Skin of body (tissue), 3 donors: ENCODE data around the gene RPL10. TPM values are rescaled to one million over a fixed set of nuclear protein-coding genes. Genes with fewer than 3 reads are reported as not detected.

Experiments used
- DNase-seq: peaks from one replicate; lab custom pipeline; 2025; lab: John Stamatoyannopoulos, UW
- small RNA-seq: library from RNA; depleted of rRNA; stranded (forward); fragments of <200 nt; gene quantifications from one replicate; pipeline ENCODE3, GENCODE V24; 2014; ENCODE audit warnings: low replicate concordance
- total RNA-seq: library from RNA; depleted of rRNA; stranded (reverse); fragments of >200 nt; gene quantifications from one replicate; pipeline ENCODE4 v1.2.3, GENCODE V29; 2014

Gene RPL10
- total RNA-seq, 1 donor from 2014 or later: 3,686 TPM

DNA sequence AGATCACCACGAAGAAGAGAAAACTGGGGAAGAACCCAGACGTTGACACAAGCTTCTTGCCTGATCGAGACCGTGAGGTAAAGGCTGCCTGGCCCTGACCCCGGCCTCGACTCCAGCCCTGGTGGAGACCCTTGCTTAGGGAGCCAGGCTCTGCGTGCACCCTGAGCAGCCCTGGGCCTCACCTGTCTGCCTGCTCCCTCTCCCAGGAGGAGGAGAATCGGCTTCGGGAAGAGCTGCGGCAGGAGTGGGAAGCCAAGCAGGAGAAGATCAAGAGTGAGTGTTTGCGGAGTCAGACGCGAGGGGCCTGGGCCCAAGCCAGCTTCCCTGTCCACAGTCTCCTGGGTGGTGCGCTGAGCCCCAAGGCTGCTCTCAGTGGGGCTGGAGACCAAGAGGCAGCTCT is 50.3 kb downstream of the RPL10 start:
- DNase-seq: no peak

DNA sequence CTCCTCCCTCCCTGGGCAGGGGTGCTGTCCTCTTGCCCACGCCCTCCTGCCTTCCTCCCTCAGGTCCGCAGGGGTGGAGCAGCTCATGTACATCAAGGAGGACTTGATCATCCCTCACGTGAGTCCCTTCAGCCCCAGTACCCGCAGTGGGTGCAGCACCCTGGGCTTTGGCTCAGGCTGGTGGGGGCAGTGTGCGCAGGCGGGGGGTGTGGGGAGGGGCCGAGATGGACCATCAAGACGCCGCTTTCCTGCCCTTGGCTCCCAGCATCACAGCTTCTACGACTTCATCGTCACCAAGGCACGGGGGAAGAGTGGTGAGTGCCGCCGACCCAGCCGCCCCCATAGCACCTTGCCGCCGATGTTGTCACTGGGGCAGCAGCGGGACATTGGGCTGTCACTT is 51.4 kb downstream of the RPL10 start:
- DNase-seq: no peak

DNA sequence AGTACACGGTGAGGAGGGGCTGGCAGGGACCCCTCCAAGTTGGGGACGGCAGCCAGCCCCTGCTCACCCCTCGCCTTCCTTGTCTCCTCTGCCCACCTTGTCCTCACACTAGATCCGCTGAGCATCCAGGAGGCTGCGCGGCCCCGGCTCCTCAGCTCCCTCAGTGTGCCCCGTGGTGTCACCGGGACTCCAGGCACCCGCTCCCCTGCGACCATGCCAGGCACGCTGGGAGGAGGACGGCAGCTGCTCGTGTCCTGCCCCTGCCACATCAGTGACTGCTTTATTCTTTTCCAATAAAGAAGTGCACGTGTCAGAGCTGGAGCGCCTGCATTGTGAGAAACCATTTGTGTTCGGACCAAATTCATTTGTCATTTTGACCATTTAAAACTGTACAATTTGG is 52.1 kb downstream of the RPL10 start:
- no peak for DNase-seq

Small RNA genes lying within 50 kb of the gene (small RNA-seq; reads per million reads assigned to genes)
- gene MIR6858 (0.07 reads per million), gene SNORA70 (not detected)

Other genes with a start within 250 kb of the RPL10 start
- gene OPN1MW, start 215.8 kb upstream of the RPL10 start, total RNA-seq: not detected
- not detected for gene OPN1MW2, start 178.6 kb upstream of the RPL10 start, total RNA-seq
- gene OPN1MW3, start 140.8 kb upstream of the RPL10 start, total RNA-seq: not detected
- not detected for gene TEX28, start 103.3 kb upstream of the RPL10 start, total RNA-seq
- 0.30 TPM for gene TKTL1, start 102.6 kb upstream of the RPL10 start, total RNA-seq
- 397 TPM for gene FLNA, start 23.7 kb upstream of the RPL10 start, total RNA-seq
- gene EMD, start 19.1 kb upstream of the RPL10 start, total RNA-seq: 24.0 TPM
- gene DNASE1L1, start 10.9 kb downstream of the RPL10 start, total RNA-seq: 10.8 TPM
- gene TAFAZZIN, start 13.2 kb downstream of the RPL10 start, total RNA-seq: 18.3 TPM
- gene ATP6AP1, start 30.3 kb downstream of the RPL10 start, total RNA-seq: 30.3 TPM
- 58.2 TPM for gene GDI1, start 38.8 kb downstream of the RPL10 start, total RNA-seq
- gene FAM50A, start 45.8 kb downstream of the RPL10 start, total RNA-seq: 20.4 TPM
- 23.6 TPM for gene PLXNA3, start 59.9 kb downstream of the RPL10 start, total RNA-seq
- 5.2 TPM for gene LAGE3, start 80.9 kb downstream of the RPL10 start, total RNA-seq
- gene UBL4A, start 88.2 kb downstream of the RPL10 start, total RNA-seq: 19.4 TPM
- gene SLC10A3, start 92.3 kb downstream of the RPL10 start, total RNA-seq: 9.0 TPM
- gene FAM3A, start 117.9 kb downstream of the RPL10 start, total RNA-seq: 13.7 TPM
- 19.5 TPM for gene G6PD, start 148.5 kb downstream of the RPL10 start, total RNA-seq
- 5.4 TPM for gene IKBKG, start 149.2 kb downstream of the RPL10 start, total RNA-seq
- not detected for gene CTAG1A, start 186.8 kb downstream of the RPL10 start, total RNA-seq
- gene CTAG1B, start 220.9 kb downstream of the RPL10 start, total RNA-seq: not detected